Inferior parietal cortex (tissue), 1 donor: ENCODE results near the gene CACNB3.
A peak's percentile ranks its signal among the peaks of the same experiment; 100 is the strongest.
"Not testable (repeated sequence)": the region's sequence is repeated elsewhere in the genome, so short reads cannot be mapped to it uniquely, and the experiment has no call there.

Source experiments
- DNase-seq: peaks from one replicate; pipeline ENCODE4 v3.0.0-alpha.2; 2016; ENCODE audit errors: extremely low spot score

CACNB3 gene

GRCh38 chr12:48854932-48855331 is 36.6 kb downstream of the CACNB3 start:
- not testable (repeated sequence) for DNase-seq

DNA sequence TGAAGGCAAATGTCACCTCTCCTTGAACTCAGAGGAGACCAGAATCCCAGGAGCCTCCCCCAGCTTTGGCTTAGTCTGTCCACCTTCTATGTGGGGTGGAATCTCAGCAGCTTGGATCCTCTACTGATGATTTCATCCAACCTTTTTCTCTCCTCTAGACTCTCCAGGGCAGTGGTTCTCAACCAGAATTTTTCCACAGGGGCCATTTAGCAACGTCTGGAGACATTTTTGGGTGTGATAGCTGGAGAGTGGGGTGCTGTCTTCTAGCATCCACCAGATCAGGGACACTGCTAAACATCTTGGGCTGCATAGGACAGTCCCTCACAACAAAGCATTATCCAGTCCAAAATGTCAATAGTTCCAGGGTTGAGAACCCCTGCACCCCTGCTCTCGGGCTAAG is 38.1 kb downstream of the CACNB3 start:
- no peak for DNase-seq

DNA sequence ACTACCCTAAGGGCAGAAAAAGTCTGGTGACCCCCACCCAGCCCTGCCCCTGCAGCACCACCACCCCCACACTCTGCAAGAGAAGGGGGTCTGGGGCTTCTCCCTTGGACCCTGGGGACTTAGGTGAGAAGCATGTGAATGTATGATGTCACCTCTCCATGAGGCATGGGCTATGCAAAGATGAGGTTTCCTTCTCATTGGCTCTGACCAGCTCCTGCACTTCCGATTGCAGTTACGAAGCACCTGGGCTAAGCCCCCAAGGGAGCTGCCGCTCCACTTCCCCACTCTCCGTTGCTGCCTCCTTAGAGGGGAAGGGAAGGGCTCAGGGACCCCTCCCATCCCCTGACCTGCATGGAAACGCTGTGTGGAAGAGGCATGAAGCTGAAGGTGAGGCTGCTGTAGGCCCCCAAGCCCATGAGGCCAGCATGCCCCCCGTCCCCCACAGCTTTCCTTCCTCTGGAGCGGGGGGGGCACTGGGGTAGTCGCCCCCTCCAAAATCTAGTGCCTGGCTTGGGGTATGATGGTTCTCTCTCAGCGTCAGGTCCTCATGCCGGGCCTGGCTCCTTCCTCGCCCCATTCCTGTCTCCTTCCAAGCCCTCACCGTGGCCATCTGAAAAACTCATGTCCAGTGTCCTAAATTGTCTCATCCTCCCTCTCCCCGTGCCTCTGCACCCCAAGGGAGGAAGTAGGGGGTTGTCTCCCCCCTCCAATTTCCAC is 39.1 kb downstream of the CACNB3 start:
- DNase-seq = no peak

DNA sequence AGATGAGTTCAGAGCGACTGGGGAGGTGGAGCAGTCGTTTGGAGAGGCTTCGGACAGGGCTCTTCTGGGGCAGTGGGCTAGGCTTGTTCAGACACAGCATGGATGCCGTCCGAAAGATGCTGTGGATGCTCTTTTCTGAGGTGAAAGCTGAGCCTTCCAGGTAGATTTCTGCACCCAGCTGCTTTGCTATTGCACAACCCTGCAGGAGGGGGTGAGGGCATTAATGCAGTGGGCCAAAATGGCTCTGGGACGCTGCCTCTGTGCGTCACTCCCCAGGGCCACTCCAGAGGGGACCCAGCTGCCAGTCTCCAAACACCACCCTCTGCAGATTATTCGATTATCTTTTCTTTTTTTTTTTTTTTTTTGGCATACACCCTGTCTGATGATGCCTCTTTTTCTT is 39.7 kb downstream of the CACNB3 start:
- DNase-seq = no peak

GRCh38 chr12:48859607-48860006 is 41.3 kb downstream of the CACNB3 start:
- DNase-seq = no peak

DNA sequence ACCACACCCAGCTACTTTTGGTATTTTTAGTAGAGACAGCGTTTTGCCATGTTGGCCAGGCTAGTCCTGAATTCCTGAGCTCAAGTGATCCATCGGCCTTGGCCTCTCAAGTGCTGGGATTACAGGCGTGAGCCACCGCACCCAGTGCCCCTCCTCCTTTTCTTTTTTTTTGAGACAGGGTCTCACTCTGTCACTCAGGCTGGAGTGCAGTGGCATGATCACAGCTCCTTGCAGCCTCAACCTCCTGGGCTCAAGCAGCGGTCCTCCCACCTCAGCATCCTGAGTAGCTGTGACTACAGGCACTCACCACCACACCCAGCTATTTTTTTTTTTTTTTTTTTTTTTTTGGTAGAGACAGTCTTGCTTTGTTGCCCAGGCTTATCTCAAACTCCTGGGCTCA is 41.9 kb downstream of the CACNB3 start:
- not testable (repeated sequence) for DNase-seq

GRCh38 chr12:48861111-48861510 is 42.8 kb downstream of the CACNB3 start:
- DNase-seq = no peak

GRCh38 chr12:48862760-48863159 is 44.5 kb downstream of the CACNB3 start:
- no peak for DNase-seq

GRCh38 chr12:48863291-48863690 is 45.0 kb downstream of the CACNB3 start:
- peak; percentile 30 for DNase-seq

DNA sequence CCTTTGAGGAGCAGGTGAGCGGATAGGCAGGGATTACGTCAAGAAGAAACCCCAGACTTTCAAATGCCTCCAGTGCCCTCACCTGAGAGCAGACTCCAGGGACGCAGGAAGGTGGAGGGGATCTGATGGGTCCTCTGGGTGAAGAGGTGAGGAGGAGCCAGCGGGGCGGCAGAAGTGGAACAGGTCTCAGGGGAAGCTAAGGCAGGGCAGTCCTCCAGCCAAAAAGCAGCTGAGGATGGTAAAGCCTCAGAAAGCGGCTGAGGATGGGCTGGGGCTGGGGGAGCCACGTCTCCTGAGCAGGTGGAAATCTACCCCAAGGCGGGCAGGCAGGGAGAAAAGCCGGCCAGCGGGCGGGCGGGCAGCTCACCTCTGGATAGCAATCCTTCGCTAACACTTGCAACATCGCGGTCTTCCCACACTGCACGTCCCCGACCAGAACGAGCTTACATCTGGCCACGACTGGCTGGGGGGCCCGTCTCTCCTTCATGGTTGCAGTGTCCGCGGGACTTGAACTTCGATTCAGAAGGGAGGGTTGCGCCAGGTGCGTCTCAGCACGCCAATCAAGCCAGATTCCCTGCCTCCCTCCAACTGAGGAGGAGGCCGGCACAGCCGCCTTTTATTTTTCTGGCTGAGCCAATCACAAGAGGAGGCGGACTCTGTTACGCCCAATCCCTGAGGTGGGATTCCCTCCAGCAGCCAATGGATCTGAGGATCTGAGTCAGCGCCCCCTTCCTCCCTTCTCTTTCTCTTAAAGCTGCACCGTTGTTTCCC is 47.2 kb downstream of the CACNB3 start, which contains the start of gene RND1:
RND1 (minus strand) TSS at position 590 of the 771 bp plus-strand sequence; CDS start at position 487, 103 bp downstream.
- peak; percentile 97 for DNase-seq

- DNase-seq = no peak
Observed at GRCh38 chr12:48866052-48866711, 47.9 kb downstream of the CACNB3 start.

- no peak for DNase-seq
Observed at GRCh38 chr12:48868451-48868850, 50.2 kb downstream of the CACNB3 start.

- no peak for DNase-seq
Observed at GRCh38 chr12:48869191-48869590, 50.9 kb downstream of the CACNB3 start.

DNA sequence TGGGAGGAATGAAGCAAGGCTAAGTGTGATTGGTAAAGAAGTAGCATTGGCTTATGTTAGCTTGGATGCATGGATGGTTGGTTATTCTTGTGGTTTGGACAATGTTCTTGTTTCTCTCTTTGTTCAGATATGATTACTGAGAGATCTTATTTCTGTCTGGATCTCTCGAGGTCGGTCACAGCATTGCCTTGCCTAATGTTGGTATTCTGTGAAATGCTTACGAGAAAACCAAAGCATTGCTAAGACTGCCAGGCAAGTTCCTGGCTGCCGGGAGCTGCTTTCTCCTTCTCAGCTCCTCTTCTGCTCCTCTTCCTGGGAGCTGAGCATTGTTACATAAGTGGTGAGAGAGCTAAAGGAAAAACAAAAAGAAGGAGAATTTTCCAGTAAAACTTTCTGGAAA is 54.8 kb downstream of the CACNB3 start:
- DNase-seq = peak; percentile 63

DNA sequence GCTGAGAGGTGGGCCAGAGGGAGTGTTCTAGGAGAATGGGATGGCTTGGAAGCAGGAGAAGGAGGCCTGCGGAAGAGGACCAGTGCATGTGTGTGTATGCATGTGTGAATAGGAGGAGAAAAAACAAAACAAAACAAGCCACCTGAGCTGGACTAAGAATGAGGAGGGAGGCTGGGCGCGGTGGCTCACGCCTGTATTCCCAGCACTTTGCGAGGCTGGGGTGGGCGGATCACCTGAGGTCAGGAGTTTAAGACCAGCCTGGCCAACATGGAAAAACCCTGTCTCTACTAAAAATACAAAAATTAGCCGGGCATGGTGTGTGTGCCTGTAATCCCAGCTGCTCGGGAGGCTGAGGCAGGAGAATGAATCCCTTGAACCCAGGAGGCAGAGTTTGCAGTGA is 55.2 kb downstream of the CACNB3 start:
- not testable (repeated sequence) for DNase-seq

- no peak for DNase-seq
Observed at GRCh38 chr12:48875944-48876515, 57.7 kb downstream of the CACNB3 start.
